Pancreas (tissue), 10 donors: Measurements from ENCODE around the gene NIPAL3. TPM values are rescaled to one million over a fixed set of nuclear protein-coding genes. Genes with fewer than 3 reads are reported as not detected.

Experiments used
- ATAC-seq, 4 donors: fragments of 200-7000 bp; cut with Tn5 transposase; one replicate each; pipeline versions ENCODE4 v1.8.0 to v1.9.1; 2020; ENCODE audit warnings: mild to moderate bottlenecking in 4 of 4, moderate library complexity in 4 of 4
- DNase-seq, 6 donors: peaks; one replicate each; pipeline ENCODE4 v3.0.0-alpha.2; 2020
- FAIRE-seq: peaks from 2 replicates; lab custom pipeline; 2012; peaks lifted over from hg19 to GRCh38; lab: Jason Lieb, UNC
- H3K27ac ChIP-seq, 4 donors: fragments of 200-600 bp; sonication (generic); 1 replicate in 3 of 4; 2 replicates in 1 of 4; pipeline versions ENCODE4 v1.5.0 to v1.8.0; 2020
- H3K27me3 ChIP-seq, 4 donors: fragments of 200-600 bp; one replicate each; pipeline ENCODE4 v1.8.0; 2021
- H3K36me3 ChIP-seq, 3 donors: fragments of 200-600 bp; sonication (generic) in 1 of 3; one replicate each; pipeline versions ENCODE4 v1.5.0 to v1.8.0; 2020 to 2021
- H3K4me1 ChIP-seq, 3 donors: fragments of 200-600 bp; one replicate each; pipeline ENCODE4 v1.8.0; 2021
- H3K4me3 ChIP-seq, 4 donors: fragments of 200-600 bp; sonication (generic) in 2 of 4; one replicate each; pipeline versions ENCODE4 v1.5.0 to v1.8.0; 2020 to 2021
- H3K9me3 ChIP-seq, 4 donors: fragments of 200-600 bp; one replicate each; pipeline ENCODE4 v1.8.0; 2021
- WGBS, 2 donors: extraction: QIAGEN DNeasy Blood & Tissue Kit; methylation state at CpG; one replicate each; pipeline ENCODE4 v1.1.7; 2013; 5-methylcytosine and 5-hydroxymethylcytosine counted together
- intact Hi-C, 3 donors: fragments of 100-400 bp; cut with DNase I; formaldehyde crosslinking; loops; one replicate each; pipeline versions ENCODE4 v1.11.1 to v1.14.2; 2022
- polyA plus RNA-seq, 2 donors: library from polyadenylated mRNA; stranded (reverse); fragments of 200-250 nt; gene quantifications; one replicate each; pipeline ENCODE4 v1.2.3, GENCODE V29; 2013
- total RNA-seq, 6 donors: library from RNA; stranded (reverse); fragmentation: NEBNext Ultra II Directional in 4 of 6; extraction: Animal tissue kit (Norgen Biotek cat#: 25700) in 4 of 6; gene quantifications; one replicate each; pipeline versions ENCODE4 v1.2.1 to v1.2.4, GENCODE V29; 2021 to 2023
- TF ChIP-seq, protein P1 (sequence below), 4 donors: fragments of 200-600 bp; sonication (generic) in 3 of 4; IDR thresholded peaks; one replicate each; pipeline versions ENCODE4 v1.5.0 to v1.8.0; 2021; ENCODE audit warnings: antibody characterized with exemption in 4 of 4
- donor health status: healthy with polysubstance abuse.
- donor health status: DM: no; HTN: no; CAD: no; lungs with moderate emphysema.
- donor health status: DM: no; HTN: no; CAD: no.
- donor health status: control.
- donor health status: control.
- donor health status: Bipolar disorder and iron deficiency.
- donor health status: DM: yes; HTN: yes; CAD: no.
- donor health status: DM: no; HTN: no; CAD: no.
- donor health status: DM: no; HTN: no; CAD: no.
- donor health status: DM: yes; HTN: yes; CAD: no.

Gene NIPAL3
- total and polyA plus RNA-seq, 8 donors, result 7.2 to 25.4 (median 18.5) TPM

DNA sequence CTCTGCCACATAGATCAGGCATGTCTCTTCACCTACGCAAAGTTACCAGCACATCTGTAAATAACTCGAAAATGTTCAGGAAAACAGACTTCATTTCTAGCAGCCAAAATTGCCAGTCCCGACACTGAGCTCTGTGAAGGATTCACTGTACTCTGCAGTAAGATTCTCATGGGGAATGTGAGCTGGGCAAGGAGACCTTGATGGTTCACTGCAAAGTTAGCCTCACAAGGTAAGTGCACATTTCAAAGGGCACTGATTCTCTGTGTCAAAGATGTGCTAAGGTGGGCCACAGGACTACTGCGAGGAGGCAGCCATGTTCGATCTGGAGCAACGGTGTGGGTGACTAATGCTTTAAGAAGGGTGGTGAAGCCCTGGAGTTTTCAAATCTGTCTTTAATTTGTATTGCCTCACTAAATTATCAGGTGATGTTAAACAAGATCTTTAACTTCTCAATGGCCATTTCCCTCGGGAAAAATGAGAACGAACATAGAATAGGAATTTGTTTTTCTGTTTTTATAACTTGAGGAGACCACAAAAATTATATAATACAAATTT lies 27.2 kb upstream of the NIPAL3 start:
- TF ChIP-seq, protein P1, sequence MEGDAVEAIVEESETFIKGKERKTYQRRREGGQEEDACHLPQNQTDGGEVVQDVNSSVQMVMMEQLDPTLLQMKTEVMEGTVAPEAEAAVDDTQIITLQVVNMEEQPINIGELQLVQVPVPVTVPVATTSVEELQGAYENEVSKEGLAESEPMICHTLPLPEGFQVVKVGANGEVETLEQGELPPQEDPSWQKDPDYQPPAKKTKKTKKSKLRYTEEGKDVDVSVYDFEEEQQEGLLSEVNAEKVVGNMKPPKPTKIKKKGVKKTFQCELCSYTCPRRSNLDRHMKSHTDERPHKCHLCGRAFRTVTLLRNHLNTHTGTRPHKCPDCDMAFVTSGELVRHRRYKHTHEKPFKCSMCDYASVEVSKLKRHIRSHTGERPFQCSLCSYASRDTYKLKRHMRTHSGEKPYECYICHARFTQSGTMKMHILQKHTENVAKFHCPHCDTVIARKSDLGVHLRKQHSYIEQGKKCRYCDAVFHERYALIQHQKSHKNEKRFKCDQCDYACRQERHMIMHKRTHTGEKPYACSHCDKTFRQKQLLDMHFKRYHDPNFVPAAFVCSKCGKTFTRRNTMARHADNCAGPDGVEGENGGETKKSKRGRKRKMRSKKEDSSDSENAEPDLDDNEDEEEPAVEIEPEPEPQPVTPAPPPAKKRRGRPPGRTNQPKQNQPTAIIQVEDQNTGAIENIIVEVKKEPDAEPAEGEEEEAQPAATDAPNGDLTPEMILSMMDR (IDR thresholded peaks at IDR 0.05), result no peak
- H3K27me3 ChIP-seq, result no peaks in the 10 kb centered on the region
- intact Hi-C loops, result loop anchor here in 2 of 3 donors (10.0 kb wide), 2 partner anchors 174 to 324 kb away; no protein-coding TSS in a partner anchor
- no peaks in the 10 kb centered on the region for H3K9me3 ChIP-seq
- ATAC-seq (no peak), FAIRE-seq (no peak), DNase-seq (no peak)
- H3K36me3 ChIP-seq, result no peaks in the 10 kb centered on the region
- H3K4me1 ChIP-seq, result peaks cover 0 to 4% (median 0%) of the 10 kb centered on the region in 3 donors
- 87 to 88% methylated on average over 8 of the region's 8 CpGs for WGBS, 2 donors
- H3K4me3 ChIP-seq, result no peak overlapping the region
- no peak overlapping the region for H3K27ac ChIP-seq

DNA sequence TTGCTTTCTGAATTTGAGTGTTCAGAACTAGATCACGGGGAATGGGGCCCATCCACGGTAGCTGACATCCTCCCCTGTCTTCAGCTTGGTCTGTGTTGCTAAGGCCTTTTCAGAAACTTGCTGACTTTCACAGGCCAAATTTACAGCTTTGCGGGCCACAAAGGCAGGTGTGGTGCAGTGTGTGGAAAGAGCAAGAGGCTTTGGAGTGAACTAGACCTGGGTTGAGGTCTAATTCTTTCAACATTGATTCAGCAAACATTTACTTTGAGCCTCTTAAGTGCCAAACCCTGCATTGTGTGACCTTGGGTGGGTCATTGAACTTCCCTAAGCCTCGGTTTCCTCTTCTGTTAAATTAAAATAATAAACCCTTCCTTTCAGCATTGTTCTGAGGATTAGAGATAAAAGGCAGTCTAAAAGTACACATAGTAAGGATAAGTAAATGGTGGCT lies 26.3 kb upstream of the NIPAL3 start:
- DNase-seq, result no peak
- intact Hi-C loops, result loop anchor here in 2 of 3 donors (10.0 kb wide), 2 partner anchors 174 to 324 kb away; no protein-coding TSS in a partner anchor
- TF ChIP-seq, protein P1 (IDR thresholded peaks at IDR 0.05), result no peak
- no peak for FAIRE-seq
- Histone ChIP-seq H3K27me3 (no peaks in the 10 kb centered on the region), H3K27ac (no peak overlapping the region), H3K4me3 (no peak overlapping the region), H3K36me3 (no peaks in the 10 kb centered on the region), H3K4me1 (peaks cover 0 to 4% (median 0%) of the 10 kb centered on the region in 3 donors), H3K9me3 (no peaks in the 10 kb centered on the region)
- no peak for ATAC-seq
- WGBS, 2 donors, result 82 to 86% methylated on average over 4 of the region's 4 CpGs

DNA sequence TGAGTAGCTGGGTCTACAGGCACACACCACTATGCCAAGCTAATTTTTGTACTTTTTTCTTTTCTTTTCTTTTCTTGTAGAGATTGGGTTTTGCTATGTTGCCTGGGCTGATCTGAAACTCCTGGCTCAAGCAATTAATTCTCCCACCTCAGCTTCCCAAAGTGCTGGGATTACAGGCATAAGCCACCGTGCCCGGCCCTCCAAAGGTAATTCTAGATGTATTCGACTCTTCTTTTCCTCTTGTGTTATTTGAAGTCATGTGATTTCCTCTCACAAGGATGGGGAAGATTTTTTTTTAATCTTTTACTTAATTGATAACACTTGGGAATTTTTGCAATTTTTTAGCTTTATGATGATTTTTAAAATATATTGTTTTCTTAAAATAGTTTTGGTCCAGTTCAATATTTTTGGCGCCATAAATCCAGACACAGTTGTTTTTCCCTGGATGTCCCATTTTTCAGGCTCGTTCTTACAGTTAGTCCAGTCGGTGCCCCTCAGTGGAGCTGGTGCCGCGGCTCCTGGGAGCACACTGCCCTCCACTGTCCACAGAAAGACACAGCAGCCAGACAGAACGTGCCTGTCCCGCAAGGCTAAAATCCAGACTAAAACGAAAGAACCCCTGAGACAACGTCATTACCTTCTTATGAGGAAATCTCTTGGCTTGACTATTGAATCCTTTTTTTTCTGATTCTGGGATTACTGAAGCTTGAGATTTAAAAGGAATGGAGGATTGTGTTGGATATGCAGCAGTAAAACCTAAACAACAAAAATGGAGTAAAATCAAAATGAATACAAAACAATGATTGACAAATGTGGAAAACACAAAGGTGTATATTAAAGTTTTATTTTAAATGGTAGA lies 24.4 kb upstream of the NIPAL3 start:
- TF ChIP-seq, protein P1 (IDR thresholded peaks at IDR 0.05), result peak; percentile 56 to 92 (median 80)
- Histone ChIP-seq H3K27me3 (no peaks in the 10 kb centered on the region), H3K4me1 (peaks cover 0 to 4% (median 0%) of the 10 kb centered on the region in 3 donors), H3K27ac (peak overlapping the region in 3 of 4 donors; percentile 6 to 51 (median 17)), H3K9me3 (no peaks in the 10 kb centered on the region), H3K4me3 (peak overlapping the region in 1 of 4 donors; percentile 10), H3K36me3 (no peaks in the 10 kb centered on the region)
- DNase-seq (peak; percentile 59 to 82 (median 67)), ATAC-seq (peak; percentile 95 to 97 (median 96)), FAIRE-seq (peak; percentile 75)
- 18% methylated on average over 12 of the region's 12 CpGs for WGBS, 2 donors
- intact Hi-C loops, result loop anchor here in 2 of 3 donors (2.0 to 5.0 kb wide), 2 partner anchors 189 to 192 kb away; no protein-coding TSS in a partner anchor

- peak overlapping the region in 3 of 4 donors; percentile 6 to 51 (median 17) for H3K27ac ChIP-seq
- peak; percentile 82 to 94 (median 88) for ATAC-seq
- WGBS, 2 donors, result 60 to 62% methylated on average over 11 of the region's 11 CpGs
- intact Hi-C loops, result loop anchor here in 2 of 3 donors (2.0 to 5.0 kb wide), 2 partner anchors 190 to 193 kb away; no protein-coding TSS in a partner anchor
- DNase-seq, result peak in 5 of 6 donors; percentile 20 to 73 (median 55)
- peaks cover 0 to 4% (median 0%) of the 10 kb centered on the region in 3 donors for H3K4me1 ChIP-seq
- H3K9me3 ChIP-seq, result no peaks in the 10 kb centered on the region
- H3K27me3 ChIP-seq, result no peaks in the 10 kb centered on the region
- no peaks in the 10 kb centered on the region for H3K36me3 ChIP-seq
- peak overlapping the region in 1 of 4 donors; percentile 10 for H3K4me3 ChIP-seq
- FAIRE-seq, result no peak
- TF ChIP-seq, protein P1 (IDR thresholded peaks at IDR 0.05), result peak; percentile 44 to 74 (median 53)
Observed at GRCh38 chr1:24391882-24392603, 23.6 kb upstream of the NIPAL3 start.
